K562 (cell line): Measurements from ENCODE around the gene HUNK. TPM values are rescaled to one million over a fixed set of nuclear protein-coding genes. Genes with fewer than 3 reads are reported as not detected.

Source experiments
- ATAC-seq: fragments of 200-7000 bp; cut with Tn5 transposase; 3 replicates; pipeline ENCODE4 v1.9.1; 2020; ENCODE audit warnings: moderate library complexity
- BruUV-seq: library from RNA; stranded (reverse); fragments of 400-500 nt; replicated peaks from 2 replicates; lab custom pipeline; 2021; lab: Mats Ljungman, UMichigan
- CTCF ChIA-PET: fragments of 300-600 bp; formaldehyde crosslinking; extraction: SDS; loops from one replicate; lab custom pipeline; 2021; ENCODE audit warnings: low intra/inter-chr PET ratio; lab: Yijun Ruan, JAX
- POLR2A ChIA-PET: fragments of 300-600, 350-650 bp; sonication (Branson Sonifier 250); formaldehyde crosslinking; extraction: SDS; loops from one replicate; lab custom pipeline; 2021; ENCODE audit warnings: antibody characterized with exemption, inconsistent platforms; lab: Yijun Ruan, JAX
- DNase-seq, 4 experiments: peaks; one replicate each; pipeline versions ENCODE4 v3.0.0 to v3.0.0-alpha.2; 2011 to 2018; ENCODE audit warnings: low spot score in 3 of 4, mixed read lengths in 3 of 4; ENCODE audit errors: extremely low read depth in 1 of 4
- FAIRE-seq: peaks from 2 replicates; lab custom pipeline; 2011; peaks lifted over from hg19 to GRCh38; lab: Jason Lieb, UNC
- H2AFZ ChIP-seq: 2 replicates; pipeline ENCODE4 v1.6.0; 2011; ENCODE audit warnings: low read depth, low read length, control low read depth, inconsistent platforms
- H3K27ac ChIP-seq: fragments of 200-600 bp; 3 replicates; pipeline ENCODE4 v1.8.0; 2011; ENCODE audit warnings: low read depth, mild to moderate bottlenecking, control low read depth, inconsistent platforms, low read length, moderate library complexity, mixed read lengths; ENCODE audit errors: extremely low read depth
- H3K27me3 ChIP-seq, 2 experiments: fragments of 300-600 bp in 1 of 2; 2 replicates in 1 of 2; 3 replicates in 1 of 2; pipeline versions ENCODE4 v1.6.0 to v1.8.0; 2011; ENCODE audit warnings: inconsistent platforms in 2 of 2, low read length in 2 of 2, mild to moderate bottlenecking in 1 of 2, mixed read lengths in 1 of 2, moderate library complexity in 1 of 2; ENCODE audit not compliant: control insufficient read depth in 2 of 2, insufficient read depth in 2 of 2
- H3K36me3 ChIP-seq: fragments of 300-600 bp; 3 replicates; pipeline ENCODE4 v1.8.0; 2011; ENCODE audit warnings: mild to moderate bottlenecking, low read length, inconsistent platforms; ENCODE audit not compliant: control insufficient read depth, insufficient read depth
- H3K4me1 ChIP-seq, 2 experiments: fragments of 200-600 bp in 1 of 2; replicated peaks in 1 of 2; 2 replicates in 1 of 2; 3 replicates in 1 of 2; pipeline versions ENCODE4 v1.5.1 to v1.8.0; 2011; ENCODE audit warnings: inconsistent platforms in 2 of 2, low read length in 2 of 2, mild to moderate bottlenecking in 1 of 2, mixed read lengths in 1 of 2, moderate library complexity in 1 of 2; ENCODE audit not compliant: control insufficient read depth in 2 of 2, insufficient read depth in 2 of 2
- H3K4me2 ChIP-seq: 2 replicates; pipeline ENCODE4 v1.6.1; 2011; ENCODE audit warnings: low read length, control low read depth, inconsistent platforms, mixed read lengths; ENCODE audit not compliant: insufficient read depth
- H3K4me3 ChIP-seq: fragments of 200-600 bp; sonication (generic), shearing (Covaris generic); 2 replicates; pipeline ENCODE4 v1.5.1; 2016; ENCODE audit warnings: control low read depth, inconsistent platforms
- H3K79me2 ChIP-seq: fragments of 200-600 bp; 3 replicates; pipeline ENCODE4 v1.8.0; 2011; ENCODE audit warnings: low read length, inconsistent platforms; ENCODE audit not compliant: control insufficient read depth, insufficient read depth
- H3K9ac ChIP-seq, 2 experiments: 2 replicates each; pipeline versions ENCODE4 v1.6.0 to v1.6.1; 2011; ENCODE audit warnings: low read depth in 2 of 2, low read length in 2 of 2, control low read depth in 1 of 2, inconsistent platforms in 1 of 2, mild to moderate bottlenecking in 1 of 2, mixed read lengths in 1 of 2; ENCODE audit not compliant: insufficient read depth in 1 of 2
- H3K9me1 ChIP-seq: one replicate; pipeline ENCODE4 v1.6.0; 2011; ENCODE audit warnings: inconsistent platforms, mild to moderate bottlenecking, low read length, moderate library complexity; ENCODE audit not compliant: control insufficient read depth, insufficient read depth
- H3K9me3 ChIP-seq: replicated peaks from 2 replicates; pipeline ENCODE4 v1.5.1; 2011; ENCODE audit warnings: low read depth, low read length, inconsistent platforms; ENCODE audit not compliant: control insufficient read depth, insufficient read depth
- H4K20me1 ChIP-seq: replicated peaks from 2 replicates; pipeline ENCODE4 v1.6.1; 2011; ENCODE audit warnings: low read length, inconsistent platforms, mixed read lengths; ENCODE audit not compliant: control insufficient read depth, insufficient read depth
- CBX8 ChIP-seq: fragments of 200-600 bp; sonication (generic); IDR thresholded peaks from 2 replicates; pipeline ENCODE4 v1.6.1; 2012; ENCODE audit warnings: borderline replicate concordance, mixed run types, low read depth, mild to moderate bottlenecking, moderate library complexity, mixed read lengths, low read length, control low read depth, inconsistent platforms; ENCODE audit not compliant: poor library complexity, severe bottlenecking; ENCODE audit errors: extremely low read depth
- GTF2E2 ChIP-seq: fragments of 200-800 bp; sonication (Bioruptor generic); IDR thresholded peaks from 2 replicates; pipeline ENCODE4 v1.6.1; 2016; ENCODE audit warnings: missing genetic modification characterization, missing compliant biosample characterization
- MTF1 ChIP-seq: fragments of 250-450 bp; sonication (Bioruptor Pico); IDR thresholded peaks from 2 replicates; pipeline ENCODE4 v1.9.0; 2021; ENCODE audit warnings: moderate library complexity, mild to moderate bottlenecking, inconsistent platforms, borderline replicate concordance
- SP1 ChIP-seq: sonication (generic); formaldehyde crosslinking; IDR thresholded peaks from 2 replicates; pipeline ENCODE4 v1.8.1; 2022; ENCODE audit warnings: mild to moderate bottlenecking, missing genetic modification reagents
- TEAD4 ChIP-seq, 2 experiments: sonication (generic) in 1 of 2; formaldehyde crosslinking in 1 of 2; IDR thresholded peaks; 2 replicates each; pipeline versions ENCODE4 v1.6.1 to v1.8.0; 2012 to 2022; ENCODE audit warnings: borderline replicate concordance in 1 of 2, inconsistent platforms in 1 of 2, low read length in 1 of 2, mild to moderate bottlenecking in 1 of 2, missing genetic modification reagents in 1 of 2
- ZNF124 ChIP-seq: sonication (generic); formaldehyde crosslinking; IDR thresholded peaks from 2 replicates; pipeline ENCODE4 v1.8.1; 2022; ENCODE audit warnings: missing genetic modification reagents
- ZNF280A ChIP-seq: fragments of 450-650 bp; IDR thresholded peaks from 2 replicates; pipeline ENCODE4 v1.6.1; 2018; ENCODE audit warnings: mild to moderate bottlenecking, low read depth; ENCODE audit not compliant: partially characterized antibody
- WGBS: fragments of 100-300 bp; shearing (Covaris generic); methylation state at CpG from one replicate; pipeline ENCODE4 v1.1.6; 2016; ENCODE audit warnings: low coverage, mixed read lengths; ENCODE audit not compliant: insufficient coverage; ENCODE audit errors: missing lambda C conversion rate; 5-methylcytosine and 5-hydroxymethylcytosine counted together
- in situ Hi-C: fragments of 300-500 bp; cut with MboI; formaldehyde crosslinking; loops from 4 replicates; pipeline ENCODE4 v1.15.0; 2018; ENCODE audit warnings: inconsistent platforms, mixed read lengths
- intact Hi-C: fragments of 100-400 bp; cut with micrococcal nuclease; formaldehyde crosslinking; loops from 2 replicates; pipeline ENCODE4 v1.14.2; 2022
- polyA plus RNA-seq, 8 experiments: library from polyadenylated mRNA; depleted of rRNA in 4 of 8; stranded (reverse) in 5 of 8; unstranded in 3 of 8; fragments of >200 nt; fragmentation: Nextera tagmentation in 2 of 8; fragmentation: Illumina TruSeq in 1 of 8; extraction: Ambion mirVana in 2 of 8; extraction: Trizol in 1 of 8; gene quantifications; 2 replicates each; pipeline versions ENCODE4 v1.2.1 to v1.2.3, GENCODE V29; 2011 to 2014; ENCODE audit warnings: inconsistent platforms in 1 of 8, missing spikeins in 1 of 8
- total RNA-seq, 7 experiments: library from RNA; depleted of rRNA in 6 of 7; stranded (reverse); fragments of >200 nt in 6 of 7; fragmentation: Illumina TruSeq in 2 of 7; extraction: Trizol in 2 of 7; gene quantifications; 2 replicates each; pipeline versions ENCODE4 v1.2.1 to v1.2.3, GENCODE V29; 2011 to 2021; ENCODE audit warnings: low replicate concordance in 1 of 7
- TF ChIP-seq, protein P1 (sequence below): fragments of 250-450 bp; sonication (Bioruptor Pico); IDR thresholded peaks from 2 replicates; pipeline ENCODE4 v1.8.0; 2021; ENCODE audit warnings: moderate library complexity, mild to moderate bottlenecking, inconsistent platforms

HUNK gene
- total and polyA plus RNA-seq, 9 of the 15 experiments (the other 6 are each of a cell fraction or from before 2014, with no cell fraction given), result not detected

- TF ChIP-seq CBX8, result no peak
- TF ChIP-seq GTF2E2 (tag), result no peak
- TF ChIP-seq, all 486 proteins: peak for 0
These were observed 19.9 kb downstream of the HUNK start (continued) for GRCh38 chr21:31892686-31893085.

DNA sequence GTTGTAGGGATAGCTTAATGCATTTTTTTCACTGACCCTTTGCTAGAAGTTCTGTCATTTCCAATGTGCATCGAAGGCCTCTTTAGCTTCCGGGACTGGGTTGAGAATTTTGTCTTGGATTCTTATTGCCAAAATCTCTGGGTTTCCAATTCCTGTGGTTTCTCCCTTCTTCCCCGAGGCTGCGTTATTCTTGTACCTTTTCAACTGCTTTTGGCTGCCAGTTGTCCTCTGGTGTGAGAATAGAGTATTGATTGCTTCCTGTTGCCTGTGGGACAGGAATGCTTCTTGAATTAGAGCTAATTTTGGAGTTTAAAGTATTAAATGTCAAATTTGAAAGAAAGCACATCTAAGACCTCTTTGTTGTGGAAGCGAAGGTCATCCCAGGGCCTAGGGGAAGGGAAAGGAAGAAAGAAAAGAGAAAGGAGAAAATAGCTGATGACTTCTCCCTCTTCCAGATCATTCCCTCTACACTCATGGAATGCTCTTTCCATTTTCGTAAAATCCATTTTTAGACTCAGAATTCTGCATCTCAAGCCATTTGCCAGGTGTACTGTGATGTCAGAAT, 21.1 kb downstream of the HUNK start:
- WGBS, result 0% methylated on average over 6 of the region's 6 CpGs
- no peak for TF ChIP-seq SP1
- TF ChIP-seq TEAD4 (IDR thresholded peaks at IDR 0.05; ENCODE audit: low read length), result no peak
- TF ChIP-seq TEAD4 (CRISPR knock-in tag; IDR thresholded peaks at IDR 0.05; ENCODE audit: borderline replicate concordance), result no peak
- no peak for TF ChIP-seq ZNF280A
- TF ChIP-seq ZNF124 (CRISPR knock-in tag), result no peak
- TF ChIP-seq MTF1 (CRISPR knock-in tag), result no peak
- TF ChIP-seq, protein P1, sequence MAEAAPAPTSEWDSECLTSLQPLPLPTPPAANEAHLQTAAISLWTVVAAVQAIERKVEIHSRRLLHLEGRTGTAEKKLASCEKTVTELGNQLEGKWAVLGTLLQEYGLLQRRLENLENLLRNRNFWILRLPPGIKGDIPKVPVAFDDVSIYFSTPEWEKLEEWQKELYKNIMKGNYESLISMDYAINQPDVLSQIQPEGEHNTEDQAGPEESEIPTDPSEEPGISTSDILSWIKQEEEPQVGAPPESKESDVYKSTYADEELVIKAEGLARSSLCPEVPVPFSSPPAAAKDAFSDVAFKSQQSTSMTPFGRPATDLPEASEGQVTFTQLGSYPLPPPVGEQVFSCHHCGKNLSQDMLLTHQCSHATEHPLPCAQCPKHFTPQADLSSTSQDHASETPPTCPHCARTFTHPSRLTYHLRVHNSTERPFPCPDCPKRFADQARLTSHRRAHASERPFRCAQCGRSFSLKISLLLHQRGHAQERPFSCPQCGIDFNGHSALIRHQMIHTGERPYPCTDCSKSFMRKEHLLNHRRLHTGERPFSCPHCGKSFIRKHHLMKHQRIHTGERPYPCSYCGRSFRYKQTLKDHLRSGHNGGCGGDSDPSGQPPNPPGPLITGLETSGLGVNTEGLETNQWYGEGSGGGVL (CRISPR knock-in tag), result no peak

More for the DNA sequence above, 21.1 kb downstream of the HUNK start:
- no peak overlapping the region for H3K4me3 ChIP-seq
- ChIA-PET CTCF (no interaction called here), POLR2A (interaction anchor here (0.6 to 1.5 kb wide), 3 partner anchors 9 to 1659 kb away, joined by 3 to 4 read pairs (median 3); no protein-coding TSS in a partner anchor)
- ATAC-seq, result no peak
- no peaks in the 10 kb centered on the region for H3K9me3 ChIP-seq
- intact Hi-C loops, result no loop called here
- H3K4me2 ChIP-seq, result no peak overlapping the region
- peaks cover 5 to 21% of the 10 kb centered on the region in 2 experiments; a peak in 4 of 5 replicates for H3K27me3 ChIP-seq
- H3K36me3 ChIP-seq, result no peaks in the 10 kb centered on the region
- H3K9ac ChIP-seq, result no peak overlapping the region
- H3K4me1 ChIP-seq, result no peaks in the 10 kb centered on the region
- no peak for DNase-seq
- FAIRE-seq, result no peak
- no peaks in the 10 kb centered on the region for H3K9me1 ChIP-seq
- H2AFZ ChIP-seq, result no peak overlapping the region
- H3K27ac ChIP-seq, result no peak overlapping the region
- in situ Hi-C loops, result no loop called here
- H4K20me1 ChIP-seq, result no peaks in the 10 kb centered on the region
- BruUV-seq, result no TSS peak
- no peaks in the 10 kb centered on the region for H3K79me2 ChIP-seq
